Measurements from ENCODE around the gene MYO1E.

GRCh38 chr15:59347915-59348314 is 24.8 kb downstream of the MYO1E start:
- no peak for TF ChIP-seq CTCF (IDR thresholded peaks at IDR 0.05; ENCODE audit: low read depth, low read length, poor library complexity, severe bottlenecking)
- no peak for TF ChIP-seq EZH2phosphoT487 (IDR thresholded peaks at IDR 0.05; ENCODE audit: borderline replicate concordance, low read length)
